GM19452 (cell line): Measurements from ENCODE around the gene NMNAT1.
"Not testable (repeated sequence)": the region's sequence is repeated elsewhere in the genome, so short reads cannot be mapped to it uniquely, and the experiment has no call there.

Experiments used
- ATAC-seq: cut with Tn5 transposase; IDR thresholded peaks from one replicate; pipeline ENCODE4 v1.9.1; 2021; ENCODE audit not compliant: unreplicated experiment

Gene NMNAT1

GRCh38 chr1:9942939-9943788 lies at the start of gene NMNAT1, which contains the start of gene LZIC:
NMNAT1 (plus strand) TSS chr1:9943475; CDS start chr1:9972074, 28,599 bp downstream.
LZIC (minus strand) TSS chr1:9943391; CDS start chr1:9936619, 6,772 bp downstream.
- ATAC-seq, result peak; percentile 91

GRCh38 chr1:9894115-9894514 lies 49.2 kb upstream of the NMNAT1 start:
- ATAC-seq, result no peak

- no peak for ATAC-seq
Observed at GRCh38 chr1:9900142-9901043, 42.9 kb upstream of the NMNAT1 start.

GRCh38 chr1:9901148-9902059 lies 41.9 kb upstream of the NMNAT1 start:
- ATAC-seq, result no peak

GRCh38 chr1:9902060-9902452 lies 41.2 kb upstream of the NMNAT1 start:
- no peak for ATAC-seq

- no peak for ATAC-seq
Observed at GRCh38 chr1:9903801-9904527, 39.3 kb upstream of the NMNAT1 start.

GRCh38 chr1:9904596-9904995 lies 38.7 kb upstream of the NMNAT1 start:
- ATAC-seq, result no peak

GRCh38 chr1:9905010-9905409 lies 38.3 kb upstream of the NMNAT1 start:
- no peak for ATAC-seq

- ATAC-seq, result no peak
Observed at GRCh38 chr1:9906466-9906865, 36.8 kb upstream of the NMNAT1 start.

- ATAC-seq, result no peak
Observed at GRCh38 chr1:9907441-9907840, 35.8 kb upstream of the NMNAT1 start.

GRCh38 chr1:9908871-9909233 lies 34.4 kb upstream of the NMNAT1 start:
- no peak for ATAC-seq

- no peak for ATAC-seq
Observed at GRCh38 chr1:9909234-9910046, 33.8 kb upstream of the NMNAT1 start.

- peak; percentile 77 for ATAC-seq
Observed at GRCh38 chr1:9910076-9910422, 33.2 kb upstream of the NMNAT1 start, which contains the start of gene CTNNBIP1. CTNNBIP1 (minus strand) TSS chr1:9910269; CDS start chr1:9872064, 38,205 bp downstream.

GRCh38 chr1:9910423-9911178 lies 32.7 kb upstream of the NMNAT1 start:
- ATAC-seq, result peak; percentile 92

GRCh38 chr1:9912264-9912936 lies 30.9 kb upstream of the NMNAT1 start:
- ATAC-seq, result no peak

GRCh38 chr1:9914610-9914937 lies 28.7 kb upstream of the NMNAT1 start:
- no peak for ATAC-seq

GRCh38 chr1:9916452-9916851 lies 26.8 kb upstream of the NMNAT1 start:
- ATAC-seq, result no peak

GRCh38 chr1:9917495-9917894 lies 25.8 kb upstream of the NMNAT1 start:
- not testable (repeated sequence) for ATAC-seq
